Stomach (tissue), 9 donors: ENCODE measurements around the gene CSNK1G1. TPM values are rescaled to one million over a fixed set of nuclear protein-coding genes. Genes with fewer than 3 reads are reported as not detected.

Experiments
- DNase-seq, 2 donors: peaks; one replicate each; pipeline versions ENCODE4 v3.0.0 to v3.0.0-alpha.2; 2013 to 2019
- H3K27ac ChIP-seq, 5 donors: fragments of 200-600 bp in 4 of 5; sonication (generic) in 4 of 5; one replicate each; pipeline ENCODE4 v1.5.1; 2013 to 2019; ENCODE audit warnings: mild to moderate bottlenecking in 1 of 5, moderate library complexity in 1 of 5
- H3K27me3 ChIP-seq, 3 donors: fragments of 200-600 bp; sonication (generic); one replicate each; pipeline ENCODE4 v1.5.1; 2017 to 2019; ENCODE audit warnings: mixed run types in 1 of 3
- H3K36me3 ChIP-seq, 4 donors: fragments of 200-600 bp; sonication (generic); 1 replicate in 3 of 4; 2 replicates in 1 of 4; pipeline ENCODE4 v1.5.1; 2016 to 2019
- H3K4me1 ChIP-seq, 4 donors: fragments of 200-600 bp; sonication (generic); one replicate each; pipeline ENCODE4 v1.5.1; 2016 to 2019
- H3K4me3 ChIP-seq, 4 donors: fragments of 200-600 bp; sonication (generic) in 3 of 4; one replicate each; pipeline ENCODE4 v1.5.1; 2016 to 2019; ENCODE audit warnings: mild to moderate bottlenecking in 1 of 4
- H3K9me3 ChIP-seq, 4 donors: fragments of 200-600 bp; sonication (generic); one replicate each; pipeline ENCODE4 v1.5.1; 2016 to 2019
- CTCF ChIP-seq, 7 experiments: fragments of 450-650 bp in 4 of 7; fragments of 200-600 bp in 3 of 7; sonication (generic) in 3 of 7; IDR thresholded peaks; one replicate each; pipeline ENCODE4 v1.5.1; 2016 to 2019; ENCODE audit warnings: antibody characterized with exemption in 7 of 7, control low read depth in 2 of 7, mild to moderate bottlenecking in 1 of 7
- EP300 ChIP-seq: sonication (generic); formaldehyde crosslinking; IDR thresholded peaks from one replicate; pipeline ENCODE4 v1.6.1; 2017; ENCODE audit warnings: antibody characterized with exemption
- POLR2A ChIP-seq, 4 donors: fragments of 450-650 bp; IDR thresholded peaks; one replicate each; pipeline ENCODE4 v1.6.1; 2016; ENCODE audit warnings: antibody characterized with exemption in 4 of 4, control low read depth in 2 of 4, mild to moderate bottlenecking in 1 of 4, moderate library complexity in 1 of 4
- POLR2AphosphoS5 ChIP-seq, 3 donors: sonication (generic); formaldehyde crosslinking; IDR thresholded peaks; one replicate each; pipeline ENCODE4 v1.6.1; 2016; ENCODE audit warnings: antibody characterized with exemption in 3 of 3
- WGBS, 5 donors: extraction: QIAGEN DNeasy Blood & Tissue Kit in 3 of 5; methylation state at CpG; one replicate each; pipeline versions ENCODE4 v1.1.5 to v1.1.7; 2013 to 2018; 5-methylcytosine and 5-hydroxymethylcytosine counted together
- intact Hi-C: fragments of 100-400 bp; cut with DNase I; formaldehyde crosslinking; loops from one replicate; pipeline ENCODE4 v1.15.1; 2023; ENCODE audit warnings: low total_unique reads
- polyA plus RNA-seq, 3 donors: library from polyadenylated mRNA; stranded (reverse); fragments of 200-250 nt; gene quantifications; one replicate each; pipeline ENCODE4 v1.2.3, GENCODE V29; 2013
- total RNA-seq, 5 donors: library from RNA; depleted of rRNA; stranded (reverse); fragments of >200 nt; gene quantifications; one replicate each; pipeline versions ENCODE4 v1.1.0 to v1.2.3, GENCODE V29; 2014 to 2016
- donor health status: healthy with polysubstance abuse.
- donor health status: Bipolar disorder and iron deficiency.
- donor health status: healthy.

The CSNK1G1 gene
- total and polyA plus RNA-seq, 8 donors, result 2.4 to 63.1 (median 5.4) TPM

- no peak for DNase-seq
- Histone ChIP-seq H3K27me3 (no peaks in the 10 kb centered on the region), H3K9me3 (no peaks in the 10 kb centered on the region), H3K27ac (no peak overlapping the region), H3K4me1 (peaks cover 0 to 7% (median 0%) of the 10 kb centered on the region in 4 donors), H3K36me3 (peaks cover 0 to 4% (median 0%) of the 10 kb centered on the region in 4 donors), H3K4me3 (no peak overlapping the region)
- intact Hi-C loops, result no loop called here
- TF ChIP-seq POLR2A (IDR thresholded peaks at IDR 0.05), result no peak
- no peak for TF ChIP-seq CTCF (IDR thresholded peaks at IDR 0.05)
- no peak for TF ChIP-seq EP300
- no peak for TF ChIP-seq POLR2AphosphoS5 (IDR thresholded peaks at IDR 0.05)
- 71 to 92% (median 88%) methylated on average over 1 of the region's 1 CpG for WGBS, 5 donors
Measured at GRCh38 chr15:64288577-64288976, 67.4 kb downstream of the CSNK1G1 start.

- no peak overlapping the region for H3K27ac ChIP-seq
- DNase-seq, result no peak
- H3K36me3 ChIP-seq, result peaks cover 0 to 4% (median 0%) of the 10 kb centered on the region in 4 donors
- no peaks in the 10 kb centered on the region for H3K9me3 ChIP-seq
- TF ChIP-seq POLR2A (IDR thresholded peaks at IDR 0.05) (no peak), EP300 (no peak), CTCF (IDR thresholded peaks at IDR 0.05) (no peak), POLR2AphosphoS5 (IDR thresholded peaks at IDR 0.05) (no peak)
- WGBS, 5 donors, result 93 to 99% (median 95%) methylated on average over 1 of the region's 1 CpG
- no peaks in the 10 kb centered on the region for H3K27me3 ChIP-seq
- H3K4me1 ChIP-seq, result peaks cover 0 to 7% (median 0%) of the 10 kb centered on the region in 4 donors
- intact Hi-C loops, result no loop called here
- no peak overlapping the region for H3K4me3 ChIP-seq
Measured at GRCh38 chr15:64287953-64288352, 68.0 kb downstream of the CSNK1G1 start.

GRCh38 chr15:64286473-64286872 is 69.5 kb downstream of the CSNK1G1 start:
- Histone ChIP-seq H3K4me3 (no peak overlapping the region), H3K36me3 (peaks cover 0 to 4% (median 0%) of the 10 kb centered on the region in 4 donors), H3K27ac (no peak overlapping the region), H3K4me1 (peaks cover 0 to 7% (median 0%) of the 10 kb centered on the region in 4 donors), H3K27me3 (no peaks in the 10 kb centered on the region), H3K9me3 (no peaks in the 10 kb centered on the region)
- intact Hi-C loops, result no loop called here
- no peak for TF ChIP-seq EP300
- DNase-seq, result no peak

GRCh38 chr15:64285871-64286270 is 70.1 kb downstream of the CSNK1G1 start:
- no peak for DNase-seq
- H3K4me1 ChIP-seq, result peaks cover 0 to 7% (median 0%) of the 10 kb centered on the region in 4 donors
- peaks cover 0 to 4% (median 0%) of the 10 kb centered on the region in 4 donors for H3K36me3 ChIP-seq
- TF ChIP-seq CTCF (IDR thresholded peaks at IDR 0.05), result no peak
- TF ChIP-seq EP300, result no peak
- TF ChIP-seq POLR2AphosphoS5 (IDR thresholded peaks at IDR 0.05), result no peak
- TF ChIP-seq POLR2A (IDR thresholded peaks at IDR 0.05), result no peak
- no peaks in the 10 kb centered on the region for H3K27me3 ChIP-seq
- 84 to 89% (median 85%) methylated on average over 7 of the region's 7 CpGs for WGBS, 5 donors
- intact Hi-C loops, result no loop called here
- no peaks in the 10 kb centered on the region for H3K9me3 ChIP-seq
- H3K27ac ChIP-seq, result no peak overlapping the region
- no peak overlapping the region for H3K4me3 ChIP-seq

- Histone ChIP-seq H3K36me3 (no peaks in the 10 kb centered on the region), H3K27me3 (no peaks in the 10 kb centered on the region), H3K27ac (no peak overlapping the region), H3K9me3 (no peaks in the 10 kb centered on the region), H3K4me3 (no peak overlapping the region), H3K4me1 (peaks cover 0 to 7% (median 0%) of the 10 kb centered on the region in 4 donors)
- 90 to 98% (median 97%) methylated on average over 1 of the region's 1 CpG for WGBS, 5 donors
- no peak for DNase-seq
- TF ChIP-seq POLR2A (IDR thresholded peaks at IDR 0.05) (no peak), EP300 (no peak), CTCF (IDR thresholded peaks at IDR 0.05) (no peak), POLR2AphosphoS5 (IDR thresholded peaks at IDR 0.05) (no peak)
- intact Hi-C loops, result no loop called here
Measured at GRCh38 chr15:64285150-64285549, 70.8 kb downstream of the CSNK1G1 start.
